ENCODE results near the gene WAS. TPM values are rescaled to one million over a fixed set of nuclear protein-coding genes. Genes with fewer than 3 reads are reported as not detected.

Gene WAS
- 0.13 and 0.48 TPM in 2 replicates for total RNA-seq

GRCh38 chrX:48683411-48683982 lies at the start of gene WAS:
Gene WAS (plus strand): TSS chrX:48683799. CDS start chrX:48683854, 55 bp downstream.

GRCh38 chrX:48696301-48696908 lies 12.8 kb downstream of the WAS start, which contains the start of gene SUV39H1:
Gene SUV39H1 (plus strand): TSS chrX:48696734. CDS start chrX:48696785, 51 bp downstream.

Other genes starting within 250 kb of the WAS start
- 42.2 and 78.2 TPM in 2 replicates for gene SLC38A5, start 213.5 kb upstream of the WAS start, total RNA-seq
- 68.1 and 78.2 TPM in 2 replicates for gene FTSJ1, start 207.6 kb upstream of the WAS start, total RNA-seq
- gene PORCN, start 174.8 kb upstream of the WAS start, total RNA-seq, result 20.2 and 32.2 TPM in 2 replicates
- 41.4 and 143 TPM in 2 replicates for gene EBP, start 162.0 kb upstream of the WAS start, total RNA-seq
- gene TBC1D25, start 144.1 kb upstream of the WAS start, total RNA-seq, result 7.9 and 10.0 TPM in 2 replicates
- gene RBM3, start 109.3 kb upstream of the WAS start, total RNA-seq, result 198 and 260 TPM in 2 replicates
- 165 and 216 TPM in 2 replicates for gene WDR13, start 86.3 kb upstream of the WAS start, total RNA-seq
- gene SUV39H1, start 12.9 kb downstream of the WAS start, total RNA-seq, result 4.4 and 12.4 TPM in 2 replicates
- gene GLOD5, start 77.9 kb downstream of the WAS start, total RNA-seq, result not detected in 2 replicates
- gene GATA1, start 102.8 kb downstream of the WAS start, total RNA-seq, result not detected in 2 replicates
- 24.8 and 42.2 TPM in 2 replicates for gene HDAC6, start 118.3 kb downstream of the WAS start, total RNA-seq
- gene ERAS, start 142.7 kb downstream of the WAS start, total RNA-seq, result not detected in 2 replicates
- gene PCSK1N, start 151.8 kb downstream of the WAS start, total RNA-seq, result 0.65 and 3.2 TPM in 2 replicates
- 39.6 and 61.8 TPM in 2 replicates for gene TIMM17B, start 214.0 kb downstream of the WAS start, total RNA-seq
- 50.2 and 53.3 TPM in 2 replicates for gene PQBP1, start 214.1 kb downstream of the WAS start, total RNA-seq
- gene SLC35A2, start 227.8 kb downstream of the WAS start, total RNA-seq, result 27.7 and 39.3 TPM in 2 replicates
- gene PIM2, start 235.2 kb downstream of the WAS start, total RNA-seq, result 7.7 and 10.3 TPM in 2 replicates

All from epithelial cell of alveolus of lung (primary cell).